CD4-positive, alpha-beta T cell treated with Interferon gamma for 1 hour (primary cell): Measurements from ENCODE around the gene CHCHD10.

ENCODE experiments used
- DNase-seq: peaks from one replicate; pipeline ENCODE4 v3.0.0-alpha.2; 2020

Gene CHCHD10

DNA sequence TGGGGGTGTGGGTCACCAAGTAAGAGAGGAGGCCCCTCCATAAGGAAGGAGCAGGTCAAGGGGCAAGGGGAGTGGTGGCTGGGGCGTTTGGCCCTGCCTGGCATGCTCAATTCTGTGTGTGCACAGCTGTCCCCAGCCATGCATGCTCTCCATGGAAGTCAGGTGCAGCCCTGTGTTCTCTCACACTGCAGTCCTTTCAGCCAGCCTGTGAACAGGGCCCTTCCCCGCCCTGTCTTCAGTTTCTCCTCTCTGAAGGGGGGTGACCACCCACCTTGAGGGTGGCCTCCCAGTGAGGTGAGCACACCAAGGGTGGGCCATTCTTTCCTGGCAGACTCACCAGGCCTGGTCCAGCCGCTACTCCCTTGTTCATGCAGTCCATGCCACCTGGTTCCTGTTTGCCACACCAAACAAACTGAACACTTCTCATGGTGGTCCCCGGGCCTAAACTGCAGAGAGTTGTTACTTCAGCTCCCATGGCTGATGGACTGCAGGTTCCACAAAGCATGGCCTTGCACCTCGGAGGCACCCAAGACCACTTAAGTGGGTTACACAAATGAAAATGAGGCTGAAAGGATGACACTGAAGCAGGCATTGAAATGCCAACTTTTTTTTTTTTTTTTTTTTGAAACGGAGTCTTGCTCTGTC is 1.7 kb upstream of the CHCHD10 start:
- DNase-seq, result no peak

DNA sequence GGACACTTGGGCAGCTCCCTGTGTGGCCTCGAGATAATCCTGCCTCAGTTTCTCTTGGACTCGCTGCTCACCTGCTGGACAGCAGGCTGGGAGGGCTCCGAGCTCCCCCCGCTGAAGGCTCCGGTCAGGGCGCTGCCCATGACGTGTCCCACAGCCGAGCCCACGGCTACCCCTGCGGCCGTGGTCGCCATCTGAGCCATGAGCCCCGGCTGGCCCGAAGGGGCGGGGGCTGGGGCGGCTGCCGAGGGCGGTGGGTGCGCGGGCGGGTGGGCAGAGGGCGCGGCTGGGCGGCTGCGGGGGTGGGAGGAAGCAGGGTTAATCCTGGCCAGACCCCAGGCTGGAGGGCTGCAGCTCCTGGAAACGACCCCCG is 484 bp downstream of the CHCHD10 start:
- no peak for DNase-seq

- no peak for DNase-seq
Measured at GRCh38 chr22:23764899-23765881, 2.6 kb downstream of the CHCHD10 start.

- no peak for DNase-seq
Measured at GRCh38 chr22:23763954-23764353, 3.8 kb downstream of the CHCHD10 start.

DNA sequence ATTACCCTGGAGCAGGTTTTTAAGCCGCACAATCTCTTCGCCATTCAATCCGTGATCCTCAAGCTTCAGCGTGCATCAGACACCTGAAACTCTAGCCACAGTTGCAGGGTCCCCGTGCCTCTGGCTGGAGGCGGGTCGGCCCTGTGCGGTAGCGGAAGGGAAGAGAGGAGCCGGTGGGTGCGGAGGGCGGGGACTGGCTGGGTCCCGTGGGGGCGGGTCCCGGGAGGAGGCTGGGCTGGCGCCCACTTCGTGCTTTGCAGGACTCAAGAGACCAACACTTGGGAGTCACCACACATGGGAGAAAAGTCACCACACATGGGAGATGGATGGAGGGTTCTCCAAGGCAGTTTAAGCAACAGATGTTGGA is 4.2 kb downstream of the CHCHD10 start:
- peak; percentile 29 for DNase-seq

DNA sequence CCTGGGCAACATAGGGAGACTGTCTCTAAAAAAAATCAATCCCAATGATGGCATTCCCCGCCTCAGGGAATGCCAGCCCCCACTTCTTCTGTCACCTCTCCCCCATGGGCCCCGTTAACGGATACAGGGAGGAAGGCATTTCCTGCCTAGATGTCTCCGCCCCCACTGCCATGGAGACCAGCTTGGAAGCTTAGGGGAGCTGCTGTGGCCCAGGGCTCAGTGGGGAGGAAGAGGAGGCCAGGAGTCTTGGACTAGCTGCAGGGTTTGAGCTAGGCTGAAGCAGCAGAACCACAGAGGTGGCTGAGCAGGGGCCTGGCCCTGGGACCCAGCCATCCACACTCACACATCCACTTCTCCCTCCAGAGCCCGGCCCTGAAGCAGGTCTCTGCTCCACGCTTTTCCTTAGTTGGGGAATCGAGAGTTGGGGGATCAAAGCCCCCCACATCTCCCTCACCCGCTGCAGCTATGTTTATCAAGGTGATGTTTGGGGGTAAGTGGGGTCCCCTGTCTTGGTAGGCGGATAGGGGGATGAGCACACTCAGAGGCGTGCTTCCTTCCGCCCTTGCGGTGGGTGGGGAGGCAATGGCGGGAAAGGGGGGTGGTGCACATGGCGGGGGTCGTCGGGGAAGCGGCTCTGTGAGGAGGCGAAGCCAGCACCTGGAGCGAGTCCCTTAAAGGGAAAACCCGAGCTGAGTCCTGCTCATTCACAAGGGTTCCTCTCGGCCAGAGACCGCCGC is 4.8 kb downstream of the CHCHD10 start, which contains the start of gene C22orf15:
C22orf15 (plus strand) TSS at position 149 of the 737 bp plus-strand sequence; CDS start at position 466, 317 bp downstream.
- DNase-seq, result no peak

GRCh38 chr22:23760056-23760455 is 7.7 kb downstream of the CHCHD10 start:
- DNase-seq, result no peak

DNA sequence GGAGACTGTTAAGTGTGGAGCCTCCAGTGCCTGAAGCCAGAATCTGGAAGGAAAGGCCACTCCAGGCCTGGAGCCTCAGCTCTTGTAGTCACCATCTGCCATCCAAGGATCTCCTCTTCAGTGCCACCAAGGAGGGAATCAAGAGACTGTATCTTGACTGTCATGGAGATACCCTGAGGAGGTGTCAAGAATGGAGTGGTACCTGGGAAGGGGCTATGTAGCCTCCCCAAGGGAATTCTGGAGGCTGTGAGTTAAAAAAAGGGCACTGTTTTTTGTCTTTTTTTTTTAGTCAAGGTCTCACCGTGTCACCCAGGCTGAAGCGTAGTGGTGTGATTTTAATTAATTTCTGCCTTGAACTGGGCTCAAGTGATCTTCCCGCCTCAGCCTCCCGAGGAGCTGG is 8.2 kb downstream of the CHCHD10 start:
- no peak for DNase-seq

GRCh38 chr22:23756891-23757290 is 10.9 kb downstream of the CHCHD10 start:
- DNase-seq, result no peak

DNA sequence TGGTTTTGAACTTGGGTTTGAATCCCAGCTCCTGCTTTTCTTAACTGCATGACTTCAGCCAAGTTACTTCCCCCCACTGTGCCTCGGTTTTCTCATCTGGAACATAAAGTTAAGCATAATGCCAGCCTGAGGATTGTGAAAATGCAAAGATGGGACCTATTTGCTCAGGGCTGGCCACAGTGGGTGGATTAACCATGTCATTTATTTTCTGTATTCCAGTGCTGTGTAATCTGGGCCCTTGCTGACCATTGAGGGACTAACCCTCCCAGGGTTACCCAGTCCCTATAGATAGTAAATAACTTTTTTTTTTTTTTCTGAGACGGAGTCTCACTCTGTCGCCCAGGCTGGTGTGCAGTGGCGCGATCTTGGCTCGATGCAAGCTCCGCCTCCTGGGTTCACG is 12.1 kb downstream of the CHCHD10 start:
- no peak for DNase-seq

GRCh38 chr22:23754980-23755636 is 12.7 kb downstream of the CHCHD10 start:
- no peak for DNase-seq

DNA sequence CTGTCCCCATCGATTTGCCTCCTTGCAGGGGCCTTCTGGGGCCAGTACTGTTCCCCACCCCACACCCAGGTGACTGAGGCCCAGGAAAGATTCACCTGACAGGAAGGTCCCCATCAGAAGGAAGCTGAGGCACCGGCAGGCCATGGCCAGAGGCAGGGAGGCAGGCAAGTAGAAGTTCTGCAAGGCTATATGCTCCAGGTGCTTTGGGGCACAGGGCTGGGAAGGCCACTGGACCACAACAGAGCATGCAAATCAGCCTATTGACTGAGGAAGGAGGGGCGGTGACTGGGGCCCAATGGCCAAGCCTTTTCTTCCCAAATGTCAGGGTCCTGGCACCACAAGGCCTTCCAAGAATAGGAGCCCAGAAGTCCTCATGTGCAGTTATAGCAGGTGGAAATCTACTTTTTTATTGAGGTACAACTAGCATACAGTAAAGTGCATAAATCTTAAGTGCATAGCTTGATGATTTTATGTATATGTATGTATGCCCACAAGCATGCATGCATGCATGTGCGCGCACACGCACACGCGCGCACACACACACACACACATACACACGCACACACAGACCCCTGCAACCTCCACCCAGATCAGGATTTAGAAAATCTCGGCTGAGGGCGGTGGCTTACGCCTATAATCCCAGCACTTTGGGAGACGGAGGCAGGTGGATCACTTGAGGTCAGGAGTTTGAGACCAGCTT is 13.4 kb downstream of the CHCHD10 start, which contains the start of gene VPREB3:
VPREB3 (minus strand) TSS at position 206 of the 700 bp plus-strand sequence; CDS start at position 144, 62 bp downstream.
- no peak for DNase-seq

DNA sequence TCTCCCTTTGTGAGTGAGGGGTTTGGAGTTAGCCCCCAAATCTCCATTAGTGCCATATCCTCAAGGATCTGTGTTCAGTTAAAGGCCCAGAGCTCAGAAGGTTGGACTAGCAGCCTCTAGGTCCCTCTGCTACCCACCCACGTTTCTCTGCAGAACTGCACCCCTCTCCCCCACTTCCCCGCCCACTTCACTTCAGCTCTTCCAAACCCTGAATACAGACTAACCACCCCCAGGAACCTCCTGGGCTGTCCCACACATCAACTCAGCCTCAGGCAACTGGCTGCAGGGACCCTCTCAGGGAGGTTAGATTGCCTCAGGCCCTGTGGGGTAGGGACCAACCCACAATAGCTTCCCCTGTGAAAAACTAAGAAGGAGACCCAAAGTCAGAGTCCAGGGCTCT is 14.4 kb downstream of the CHCHD10 start:
- no peak for DNase-seq

GRCh38 chr22:23752750-23753149 is 15.0 kb downstream of the CHCHD10 start:
- DNase-seq, result peak; percentile 16

DNA sequence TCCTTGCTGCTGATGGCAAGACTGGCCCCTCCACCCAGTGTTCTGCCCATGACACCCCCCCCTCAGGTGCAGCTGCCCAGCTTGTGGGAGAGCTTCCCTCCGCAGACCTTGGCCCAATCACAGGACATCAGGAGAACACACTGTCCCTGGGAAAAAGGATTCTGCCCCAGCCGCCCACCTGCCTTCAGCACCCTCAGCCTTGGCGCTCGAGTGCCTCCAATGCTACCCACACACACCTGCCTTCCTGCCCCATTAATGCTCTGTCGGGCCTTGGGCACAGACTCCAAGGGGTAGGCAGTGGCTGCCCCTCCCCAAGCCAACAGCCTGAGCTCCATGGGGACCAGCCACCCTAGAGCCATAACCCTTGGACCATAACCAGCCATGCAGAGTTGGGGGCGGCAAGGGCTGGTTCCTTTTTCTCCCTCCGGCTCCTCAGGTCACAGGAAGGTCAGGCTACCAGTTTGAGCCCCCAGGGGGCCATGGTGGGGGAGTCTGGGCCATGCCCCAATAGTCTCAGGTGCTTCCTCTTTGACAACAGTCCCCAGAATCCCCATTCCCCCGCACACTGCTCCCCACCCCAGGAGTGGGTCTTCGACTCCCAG is 15.6 kb downstream of the CHCHD10 start:
- DNase-seq, result peak; percentile 78

DNA sequence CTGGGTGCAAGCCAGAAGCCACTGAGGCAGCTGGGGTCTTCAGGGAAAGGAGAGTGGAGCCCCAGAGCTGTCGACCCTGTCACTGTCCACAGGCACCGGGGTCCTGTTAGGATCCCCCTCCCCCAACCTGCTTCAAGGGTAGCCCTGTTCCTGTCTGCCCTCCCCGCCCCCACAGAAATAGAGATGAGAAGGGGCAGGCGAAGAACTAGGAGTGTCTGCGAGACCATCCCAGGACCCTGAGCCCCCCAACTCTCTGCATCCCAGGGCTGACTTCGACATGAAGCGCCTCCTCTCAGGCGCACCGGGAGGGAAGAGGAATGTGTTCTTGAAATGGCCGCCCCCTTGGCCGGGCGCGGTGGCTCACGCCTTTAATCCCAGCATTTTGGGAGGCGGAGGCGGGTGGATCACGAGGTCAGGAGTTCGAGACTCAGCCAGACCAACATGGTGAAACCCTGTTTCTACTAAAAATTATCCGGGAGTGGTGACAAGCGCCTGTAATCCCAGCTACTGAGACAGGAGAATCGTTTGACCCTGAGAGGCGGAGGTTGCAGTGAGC is 16.3 kb downstream of the CHCHD10 start:
- no peak for DNase-seq

- peak; percentile 89 for DNase-seq
Measured at GRCh38 chr22:23750714-23751440, 16.9 kb downstream of the CHCHD10 start, which contains the start of gene ZNF70. Gene ZNF70 (minus strand): TSS chr22:23751112. CDS start chr22:23745140, 5,972 bp downstream.

DNA sequence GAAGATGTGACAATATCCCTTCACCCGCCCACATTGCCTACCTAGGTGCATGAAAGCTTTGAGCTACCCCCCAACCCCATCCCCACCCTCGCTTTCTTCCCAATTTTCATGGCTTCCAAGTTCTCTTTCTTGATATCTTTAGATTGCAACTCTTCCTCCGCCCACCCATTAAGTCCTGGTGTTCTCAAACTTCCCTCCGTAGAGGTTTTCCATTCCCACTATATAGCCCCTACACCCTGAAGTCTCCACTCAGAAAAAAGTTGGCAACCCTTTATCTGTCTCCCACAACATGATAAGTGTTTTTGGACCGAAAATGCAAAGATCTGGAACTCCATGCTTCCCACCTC is 17.4 kb downstream of the CHCHD10 start:
- DNase-seq, result no peak

DNA sequence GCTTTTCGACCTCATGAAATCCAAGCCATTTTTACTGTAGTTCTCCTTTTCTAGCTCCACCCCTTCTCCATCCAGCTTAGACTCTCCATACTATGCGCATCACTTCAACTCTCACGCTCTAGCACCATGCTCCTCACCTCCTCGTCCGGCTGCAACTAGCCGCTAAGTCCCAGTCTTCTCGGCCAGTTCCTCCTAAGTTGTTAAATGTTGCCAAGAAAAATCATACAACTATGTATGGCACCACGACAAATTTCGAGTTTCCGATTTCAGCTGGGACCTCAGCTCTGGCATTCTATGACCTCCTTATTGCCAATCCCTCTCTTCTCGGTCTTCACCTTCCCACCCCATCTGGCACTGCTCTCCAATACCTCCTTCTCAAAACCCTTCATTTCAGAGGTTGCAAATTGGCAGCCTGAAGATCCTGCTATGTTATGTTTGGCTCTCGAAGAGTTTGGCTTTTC is 17.9 kb downstream of the CHCHD10 start:
- no peak for DNase-seq

DNA sequence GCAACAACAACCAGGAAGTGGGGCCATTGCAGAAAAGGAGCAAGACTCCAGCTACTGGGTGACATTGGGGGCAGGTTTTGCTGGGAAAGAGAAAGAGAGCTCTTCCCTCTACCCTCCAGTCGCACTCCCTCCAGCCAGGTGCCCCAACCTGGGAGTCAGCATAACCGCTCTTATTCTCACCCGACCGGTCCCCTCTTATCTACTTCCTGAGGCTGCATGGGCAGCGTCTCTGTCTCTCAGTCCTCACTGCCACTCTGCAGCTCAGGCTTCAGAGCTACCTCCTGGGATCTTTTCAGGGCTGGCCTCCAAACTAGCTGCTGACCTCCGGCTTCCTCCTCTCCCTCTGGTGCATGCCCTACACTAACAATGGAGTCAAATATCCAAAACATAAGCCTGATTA is 22.0 kb downstream of the CHCHD10 start:
- DNase-seq, result no peak
